WTC11 (cell line): ENCODE results near the gene NOTO. TPM values are rescaled to one million over a fixed set of nuclear protein-coding genes. Genes with fewer than 3 reads are reported as not detected.

ENCODE experiments used
- ARID4B ChIP-seq: sonication (generic); formaldehyde crosslinking; IDR thresholded peaks from 2 replicates; pipeline ENCODE4 v1.8.0; 2023; ENCODE audit warnings: missing genetic modification reagents, mild to moderate bottlenecking, borderline replicate concordance
- ATF1 ChIP-seq: sonication (generic); formaldehyde crosslinking; IDR thresholded peaks from 2 replicates; pipeline ENCODE4 v1.8.1; 2023; ENCODE audit warnings: mild to moderate bottlenecking, moderate library complexity, missing genetic modification reagents
- CBFB ChIP-seq: sonication (generic); formaldehyde crosslinking; IDR thresholded peaks from 2 replicates; pipeline ENCODE4 v1.8.1; 2022; ENCODE audit warnings: mild to moderate bottlenecking, low read depth, missing genetic modification reagents
- CTCF ChIP-seq: fragments of 200-600 bp; IDR thresholded peaks from 2 replicates; pipeline ENCODE4 v1.8.0; 2022; ENCODE audit warnings: antibody characterized with exemption
- E2F5 ChIP-seq: sonication (generic); formaldehyde crosslinking; IDR thresholded peaks from 2 replicates; pipeline ENCODE4 v1.8.1; 2022; ENCODE audit warnings: mild to moderate bottlenecking, moderate library complexity, missing genetic modification reagents
- FOXK1 ChIP-seq: sonication (generic); formaldehyde crosslinking; IDR thresholded peaks from 2 replicates; pipeline ENCODE4 v1.8.0; 2022; ENCODE audit warnings: mild to moderate bottlenecking, moderate library complexity, missing genetic modification reagents
- GRHL2 ChIP-seq: fragments of 250-450 bp; sonication (Bioruptor Pico); IDR thresholded peaks from 2 replicates; pipeline ENCODE4 v1.8.0; 2022; ENCODE audit warnings: mild to moderate bottlenecking, moderate library complexity; ENCODE audit not compliant: insufficient replicate concordance, severe bottlenecking
- HMGXB4 ChIP-seq: sonication (generic); formaldehyde crosslinking; IDR thresholded peaks from 2 replicates; pipeline ENCODE4 v1.8.1; 2023; ENCODE audit warnings: mild to moderate bottlenecking, moderate library complexity, missing genetic modification reagents
- IRF2 ChIP-seq: sonication (generic); formaldehyde crosslinking; IDR thresholded peaks from 2 replicates; pipeline ENCODE4 v1.8.0; 2022; ENCODE audit warnings: low read depth, missing genetic modification reagents, borderline replicate concordance
- JAZF1 ChIP-seq: fragments of 250-450 bp; sonication (Bioruptor Pico); IDR thresholded peaks from 2 replicates; pipeline ENCODE4 v1.9.0; 2021; ENCODE audit warnings: moderate library complexity, mild to moderate bottlenecking, inconsistent platforms
- KAT7 ChIP-seq: sonication (generic); formaldehyde crosslinking; IDR thresholded peaks from 2 replicates; pipeline ENCODE4 v1.8.1; 2023; ENCODE audit warnings: missing genetic modification reagents, mild to moderate bottlenecking, borderline replicate concordance
- MLX ChIP-seq: sonication (generic); formaldehyde crosslinking; IDR thresholded peaks from 2 replicates; pipeline ENCODE4 v1.8.1; 2023; ENCODE audit warnings: mild to moderate bottlenecking, missing genetic modification reagents, moderate library complexity
- MXD4 ChIP-seq: fragments of 250-450 bp; sonication (Bioruptor Pico); IDR thresholded peaks from 2 replicates; pipeline ENCODE4 v1.8.0; 2021; ENCODE audit warnings: mild to moderate bottlenecking, moderate library complexity, borderline replicate concordance
- NFATC4 ChIP-seq: fragments of 250-450 bp; sonication (Bioruptor Pico); IDR thresholded peaks from 2 replicates; pipeline ENCODE4 v1.9.0; 2021; ENCODE audit warnings: mild to moderate bottlenecking
- PRRX2 ChIP-seq: fragments of 250-450 bp; sonication (Bioruptor Pico); IDR thresholded peaks from 2 replicates; pipeline ENCODE4 v1.8.0; 2021; ENCODE audit warnings: mild to moderate bottlenecking
- RELA ChIP-seq: sonication (generic); formaldehyde crosslinking; IDR thresholded peaks from 2 replicates; pipeline ENCODE4 v1.8.1; 2022; ENCODE audit warnings: missing genetic modification reagents, mild to moderate bottlenecking, borderline replicate concordance
- TP53 ChIP-seq: sonication (generic); formaldehyde crosslinking; IDR thresholded peaks from 2 replicates; pipeline ENCODE4 v1.8.1; 2023; ENCODE audit warnings: mild to moderate bottlenecking, missing genetic modification reagents
- USF1 ChIP-seq: sonication (generic); formaldehyde crosslinking; IDR thresholded peaks from 2 replicates; pipeline ENCODE4 v1.8.0; 2022; ENCODE audit warnings: mild to moderate bottlenecking, missing genetic modification reagents
- ZBTB43 ChIP-seq: sonication (generic); formaldehyde crosslinking; IDR thresholded peaks from 2 replicates; pipeline ENCODE4 v1.8.1; 2023; ENCODE audit warnings: mild to moderate bottlenecking, missing genetic modification reagents
- ZMAT4 ChIP-seq: fragments of 250-450 bp; sonication (Bioruptor Pico); IDR thresholded peaks from 2 replicates; pipeline ENCODE4 v1.9.0; 2021; ENCODE audit warnings: mild to moderate bottlenecking
- ZNF121 ChIP-seq: sonication (generic); formaldehyde crosslinking; IDR thresholded peaks from 2 replicates; pipeline ENCODE4 v1.8.0; 2023; ENCODE audit warnings: missing genetic modification reagents
- ZNF219 ChIP-seq: sonication (generic); formaldehyde crosslinking; IDR thresholded peaks from 2 replicates; pipeline ENCODE4 v1.8.0; 2023; ENCODE audit warnings: missing genetic modification reagents, mild to moderate bottlenecking, borderline replicate concordance
- ZNF317 ChIP-seq: sonication (generic); formaldehyde crosslinking; IDR thresholded peaks from 2 replicates; pipeline ENCODE4 v1.8.1; 2023; ENCODE audit warnings: low read depth, mild to moderate bottlenecking, moderate library complexity, missing genetic modification reagents, borderline replicate concordance
- total RNA-seq: library from RNA; stranded (reverse); gene quantifications from 3 replicates; pipeline ENCODE4 v1.2.3, GENCODE V29; 2021

The NOTO gene
- total RNA-seq, 1 experiment from 2014 or later = 0.15 TPM

GRCh38 chr2:73233154-73233931 is 31.0 kb downstream of the NOTO start, which contains the start of gene PRADC1 (continued):
- TF ChIP-seq ARID4B (peak; percentile 88; the same call in 1 of the 2 replicates), ZMAT4 (no peak), HMGXB4 (CRISPR knock-in tag) (no peak), E2F5 (CRISPR knock-in tag) (0 out of 2 replicates have a peak, but pooled peaks have one; percentile 32), RELA (0 out of 2 replicates have a peak, but pooled peaks have one; percentile 14), ZNF317 (CRISPR knock-in tag) (no peak), ZBTB43 (CRISPR knock-in tag) (no peak; the same call in 1 of the 2 replicates), CBFB (CRISPR knock-in tag) (no peak), ZNF219 (CRISPR knock-in tag) (no peak), ZNF121 (CRISPR knock-in tag) (no peak), CTCF (no peak), MLX (CRISPR knock-in tag) (no peak), TP53 (CRISPR knock-in tag) (no peak), NFATC4 (CRISPR knock-in tag) (no peak), USF1 (no peak), JAZF1 (CRISPR knock-in tag) (no peak), KAT7 (CRISPR knock-in tag) (no peak; the same call in 1 of the 2 replicates), ATF1 (CRISPR knock-in tag) (no peak), MXD4 (CRISPR knock-in tag) (no peak), PRRX2 (CRISPR knock-in tag) (no peak), IRF2 (no peak), GRHL2 (CRISPR knock-in tag) (no peak), FOXK1 (peak; percentile 94)
